MM.1S (cell line): ENCODE data around the gene INPP4B.

Experiments
- DNase-seq: peaks from one replicate; pipeline ENCODE4 v3.0.0-alpha.2; 2015
- H2AFZ ChIP-seq: fragments of 300-600 bp; sonication (generic); 2 replicates; pipeline ENCODE4 v1.6.0; 2016; ENCODE audit warnings: antibody characterized with exemption, low read length
- H3F3A ChIP-seq: fragments of 300-600 bp; sonication (generic); 2 replicates; pipeline ENCODE4 v1.6.1; 2016; ENCODE audit warnings: mild to moderate bottlenecking, antibody characterized with exemption, low read length, moderate library complexity, mixed read lengths; ENCODE audit not compliant: insufficient read depth
- H3K27ac ChIP-seq: fragments of 300-600 bp; sonication (generic); 2 replicates; pipeline ENCODE4 v1.5.1; 2016; ENCODE audit warnings: mild to moderate bottlenecking, low read length
- H3K27me3 ChIP-seq: fragments of 300-600 bp; sonication (generic); replicated peaks from 2 replicates; pipeline ENCODE4 v1.6.0; 2016; ENCODE audit warnings: low read length; ENCODE audit not compliant: insufficient read depth
- H3K36me3 ChIP-seq: fragments of 300-600 bp; sonication (generic); replicated peaks from 2 replicates; pipeline ENCODE4 v1.6.1; 2016; ENCODE audit warnings: mild to moderate bottlenecking, low read length, mixed read lengths; ENCODE audit not compliant: insufficient read depth
- H3K4me1 ChIP-seq: fragments of 300-600 bp; sonication (generic); 2 replicates; pipeline ENCODE4 v1.6.1; 2016; ENCODE audit warnings: low read length, mixed read lengths
- H3K4me2 ChIP-seq: fragments of 300-600 bp; sonication (generic); 2 replicates; pipeline ENCODE4 v1.6.0; 2016; ENCODE audit warnings: low read depth, low read length
- H3K4me3 ChIP-seq: fragments of 300-600 bp; sonication (generic); 2 replicates; pipeline ENCODE4 v1.5.1; 2016; ENCODE audit warnings: low read length, mixed read lengths
- H3K79me2 ChIP-seq: fragments of 300-600 bp; sonication (generic); 2 replicates; pipeline ENCODE4 v1.6.1; 2016; ENCODE audit warnings: mixed run types, low read length, mixed read lengths
- H3K9ac ChIP-seq: fragments of 300-600 bp; sonication (generic); 2 replicates; pipeline ENCODE4 v1.6.1; 2016; ENCODE audit warnings: low read length, mixed read lengths
- H3K9me2 ChIP-seq: fragments of 300-600 bp; sonication (generic); replicated peaks from 2 replicates; pipeline ENCODE4 v1.6.1; 2016; ENCODE audit warnings: mild to moderate bottlenecking, low read length, mixed read lengths; ENCODE audit not compliant: insufficient read depth
- H3K9me3 ChIP-seq: fragments of 300-600 bp; sonication (generic); replicated peaks from 2 replicates; pipeline ENCODE4 v1.6.1; 2016; ENCODE audit warnings: mild to moderate bottlenecking, low read length, mixed read lengths; ENCODE audit not compliant: insufficient read depth
- H4K20me1 ChIP-seq: fragments of 300-600 bp; sonication (generic); 2 replicates; pipeline ENCODE4 v1.6.1; 2016; ENCODE audit warnings: mild to moderate bottlenecking, low read length, moderate library complexity, mixed read lengths; ENCODE audit not compliant: insufficient read depth
- EZH2 ChIP-seq: fragments of 300-600 bp; sonication (generic); optimal IDR thresholded peaks from 2 replicates; pipeline ENCODE3; 2017; ENCODE audit warnings: low read depth, mild to moderate bottlenecking, antibody characterized with exemption, low read length, mixed read lengths
- EZH2phosphoT487 ChIP-seq: fragments of 300-600 bp; sonication (generic); IDR thresholded peaks from 2 replicates; pipeline ENCODE4 v1.6.1; 2018; ENCODE audit warnings: antibody characterized with exemption, low read length
- TF ChIP-seq, protein P1 (sequence below): fragments of 300-600 bp; sonication (generic); IDR thresholded peaks from 2 replicates; pipeline ENCODE4 v1.5.1; 2016; ENCODE audit warnings: antibody characterized with exemption, low read length, mixed read lengths

The INPP4B gene

DNA sequence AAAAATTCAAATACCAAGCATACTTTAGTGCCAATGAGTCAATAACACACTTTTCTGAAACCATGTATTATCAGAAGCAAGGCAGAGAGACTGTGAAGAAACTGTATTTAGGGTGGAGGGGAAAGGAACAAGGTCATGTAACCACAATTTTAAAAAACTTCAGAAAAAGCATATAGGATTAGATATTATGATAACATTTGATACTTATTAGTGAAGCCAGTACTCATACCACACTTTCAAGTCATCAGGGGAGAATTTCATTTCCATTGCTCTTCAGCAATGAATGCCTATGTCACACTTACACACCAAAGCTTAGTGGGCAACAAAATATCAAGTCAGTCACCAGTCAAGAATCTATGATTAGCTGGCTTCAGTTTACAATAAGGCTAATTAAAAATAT lies 607.5 kb downstream of the INPP4B start:
- no peak for TF ChIP-seq EZH2phosphoT487
- no peak for TF ChIP-seq EZH2
- TF ChIP-seq, protein P1, sequence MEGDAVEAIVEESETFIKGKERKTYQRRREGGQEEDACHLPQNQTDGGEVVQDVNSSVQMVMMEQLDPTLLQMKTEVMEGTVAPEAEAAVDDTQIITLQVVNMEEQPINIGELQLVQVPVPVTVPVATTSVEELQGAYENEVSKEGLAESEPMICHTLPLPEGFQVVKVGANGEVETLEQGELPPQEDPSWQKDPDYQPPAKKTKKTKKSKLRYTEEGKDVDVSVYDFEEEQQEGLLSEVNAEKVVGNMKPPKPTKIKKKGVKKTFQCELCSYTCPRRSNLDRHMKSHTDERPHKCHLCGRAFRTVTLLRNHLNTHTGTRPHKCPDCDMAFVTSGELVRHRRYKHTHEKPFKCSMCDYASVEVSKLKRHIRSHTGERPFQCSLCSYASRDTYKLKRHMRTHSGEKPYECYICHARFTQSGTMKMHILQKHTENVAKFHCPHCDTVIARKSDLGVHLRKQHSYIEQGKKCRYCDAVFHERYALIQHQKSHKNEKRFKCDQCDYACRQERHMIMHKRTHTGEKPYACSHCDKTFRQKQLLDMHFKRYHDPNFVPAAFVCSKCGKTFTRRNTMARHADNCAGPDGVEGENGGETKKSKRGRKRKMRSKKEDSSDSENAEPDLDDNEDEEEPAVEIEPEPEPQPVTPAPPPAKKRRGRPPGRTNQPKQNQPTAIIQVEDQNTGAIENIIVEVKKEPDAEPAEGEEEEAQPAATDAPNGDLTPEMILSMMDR: no peak
- H3K4me2 ChIP-seq: no peak overlapping the region
- H3F3A ChIP-seq: no peaks in the 10 kb centered on the region
- H3K9ac ChIP-seq: no peak overlapping the region
- no peaks in the 10 kb centered on the region for H3K27me3 ChIP-seq
- no peaks in the 10 kb centered on the region for H3K4me1 ChIP-seq
- no peak for DNase-seq
- no peak overlapping the region for H3K27ac ChIP-seq
- H2AFZ ChIP-seq: no peak overlapping the region
- no peak overlapping the region for H3K4me3 ChIP-seq
- no peaks in the 10 kb centered on the region for H4K20me1 ChIP-seq
- no peaks in the 10 kb centered on the region for H3K9me2 ChIP-seq
- H3K9me3 ChIP-seq: no peaks in the 10 kb centered on the region
- H3K36me3 ChIP-seq: no peaks in the 10 kb centered on the region
- H3K79me2 ChIP-seq: no peaks in the 10 kb centered on the region

DNA sequence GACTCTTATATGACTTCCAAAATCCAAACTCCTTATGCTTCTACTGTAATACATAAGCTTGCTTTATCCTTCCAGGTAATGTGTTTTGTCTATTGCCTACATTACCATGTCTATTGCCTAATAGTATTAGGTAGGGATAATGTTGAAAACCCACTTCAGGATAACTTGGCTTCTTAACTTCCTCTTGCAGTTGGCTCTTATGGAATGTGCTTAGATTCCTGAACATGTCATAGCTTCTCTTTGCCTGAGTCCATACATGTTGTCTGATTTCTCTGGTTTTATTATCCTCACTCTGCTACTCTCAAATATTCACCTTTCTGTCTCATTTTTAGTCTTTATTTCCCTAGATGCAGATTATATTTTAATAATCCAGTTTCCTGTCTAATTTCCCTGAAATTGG lies 609.8 kb downstream of the INPP4B start:
- Histone ChIP-seq H3K4me1 (no peaks in the 10 kb centered on the region), H3K9me3 (no peaks in the 10 kb centered on the region), H3K27ac (no peak overlapping the region)

DNA sequence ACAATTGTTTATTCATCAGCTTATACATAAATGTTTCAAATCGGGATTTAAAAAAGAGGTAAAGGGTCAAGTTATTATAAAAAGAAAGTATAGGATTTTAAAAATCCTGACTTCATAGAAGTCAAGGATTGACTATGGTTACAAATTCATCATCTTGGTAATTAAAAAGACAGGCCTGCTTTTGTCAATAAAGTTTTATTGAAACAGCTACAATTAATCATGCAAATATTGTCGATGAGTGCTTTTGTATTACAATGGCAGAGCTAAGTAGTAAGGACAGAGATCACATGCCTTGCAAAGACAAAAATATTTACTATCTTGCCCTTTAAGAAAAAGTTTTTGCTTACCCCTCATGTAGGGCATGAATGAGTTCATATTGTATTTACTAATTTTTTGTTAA lies 614.3 kb downstream of the INPP4B start:
- H3K27ac ChIP-seq: no peak overlapping the region
- TF ChIP-seq EZH2phosphoT487 (no peak), EZH2 (no peak)
- no peak overlapping the region for H3K9ac ChIP-seq
- H3K4me2 ChIP-seq: no peak overlapping the region
- no peak for DNase-seq
- H4K20me1 ChIP-seq: no peaks in the 10 kb centered on the region
- no peaks in the 10 kb centered on the region for H3K9me2 ChIP-seq
- H3F3A ChIP-seq: no peaks in the 10 kb centered on the region
- H3K79me2 ChIP-seq: no peaks in the 10 kb centered on the region
- no peak overlapping the region for H2AFZ ChIP-seq
- no peaks in the 10 kb centered on the region for H3K4me1 ChIP-seq
- H3K9me3 ChIP-seq: no peaks in the 10 kb centered on the region
- H3K27me3 ChIP-seq: no peaks in the 10 kb centered on the region
- no peak overlapping the region for H3K4me3 ChIP-seq
- H3K36me3 ChIP-seq: no peaks in the 10 kb centered on the region

More for the DNA sequence above, 609.8 kb downstream of the INPP4B start:
- Histone ChIP-seq H4K20me1 (no peaks in the 10 kb centered on the region), H3K79me2 (no peaks in the 10 kb centered on the region), H2AFZ (no peak overlapping the region), H3K4me3 (no peak overlapping the region), H3K9me2 (no peaks in the 10 kb centered on the region), H3F3A (no peaks in the 10 kb centered on the region), H3K4me2 (no peak overlapping the region), H3K27me3 (no peaks in the 10 kb centered on the region), H3K36me3 (no peaks in the 10 kb centered on the region), H3K9ac (no peak overlapping the region)
- no peak for TF ChIP-seq EZH2
- TF ChIP-seq, protein P1: no peak
- no peak for DNase-seq

DNA sequence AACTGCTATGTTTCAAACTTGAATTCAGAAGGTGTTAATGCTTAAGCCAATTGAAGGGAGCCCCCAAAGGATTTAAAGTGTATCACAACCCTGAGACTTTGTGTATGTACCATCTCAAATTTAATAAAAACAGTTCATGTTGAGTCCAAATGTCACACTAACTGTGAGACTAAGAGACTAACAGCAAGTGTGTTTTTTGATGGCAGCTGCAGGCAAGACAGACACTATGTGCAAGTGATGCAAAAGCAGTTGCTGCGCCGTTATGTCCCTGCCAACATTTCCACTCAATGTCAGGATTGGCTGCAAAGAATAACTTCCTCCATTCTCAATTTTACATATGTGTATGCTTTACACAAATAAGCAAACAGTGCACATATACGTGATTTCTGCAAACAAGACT lies 615.1 kb downstream of the INPP4B start:
- TF ChIP-seq EZH2 (no peak), EZH2phosphoT487 (no peak)
- TF ChIP-seq, protein P1: no peak

More for the DNA sequence above, 615.1 kb downstream of the INPP4B start:
- Histone ChIP-seq H3K79me2 (no peaks in the 10 kb centered on the region), H3K9ac (no peak overlapping the region), H3K27me3 (no peaks in the 10 kb centered on the region), H3F3A (no peaks in the 10 kb centered on the region), H3K4me2 (no peak overlapping the region), H3K4me1 (no peaks in the 10 kb centered on the region), H2AFZ (no peak overlapping the region), H3K27ac (no peak overlapping the region), H3K9me2 (no peaks in the 10 kb centered on the region), H3K4me3 (no peak overlapping the region), H3K9me3 (no peaks in the 10 kb centered on the region), H4K20me1 (no peaks in the 10 kb centered on the region), H3K36me3 (no peaks in the 10 kb centered on the region)
- DNase-seq: no peak
